H9 (cell line): ENCODE measurements around the gene LTV1. TPM values are rescaled to one million over a fixed set of nuclear protein-coding genes. Genes with fewer than 3 reads are reported as not detected.

Source experiments
- DNase-seq: peaks from one replicate; pipeline ENCODE4 v3.0.0-alpha.2; 2017
- H2AFZ ChIP-seq: one replicate; pipeline ENCODE4 v1.6.1; 2013; ENCODE audit warnings: mild to moderate bottlenecking, low read length, control low read depth, moderate library complexity
- H2AK5ac ChIP-seq: 2 replicates; pipeline ENCODE4 v1.6.1; 2013; ENCODE audit warnings: low read length, control low read depth, mixed read lengths; ENCODE audit not compliant: insufficient read length
- H2BK120ac ChIP-seq: one replicate; pipeline ENCODE4 v1.6.1; 2013; ENCODE audit warnings: low read depth, mild to moderate bottlenecking, low read length, control low read depth, inconsistent platforms; ENCODE audit not compliant: poor library complexity, severe bottlenecking
- H2BK12ac ChIP-seq: 2 replicates; pipeline ENCODE4 v1.6.1; 2013; ENCODE audit warnings: low read length, control low read depth, mixed read lengths, low read depth; ENCODE audit not compliant: insufficient read length
- H2BK15ac ChIP-seq: 2 replicates; pipeline ENCODE4 v1.6.1; 2013; ENCODE audit warnings: low read depth, low read length, control low read depth
- H2BK20ac ChIP-seq: one replicate; pipeline ENCODE4 v1.6.1; 2013; ENCODE audit warnings: low read depth, mild to moderate bottlenecking, low read length, control low read depth, inconsistent platforms; ENCODE audit not compliant: poor library complexity, severe bottlenecking
- H2BK5ac ChIP-seq: 2 replicates; pipeline ENCODE4 v1.6.1; 2013; ENCODE audit warnings: low read length, control low read depth, mixed read lengths; ENCODE audit not compliant: insufficient read length
- H3K14ac ChIP-seq: 2 replicates; pipeline ENCODE4 v1.6.1; 2013; ENCODE audit warnings: low read length, control low read depth; ENCODE audit not compliant: insufficient read depth
- H3K18ac ChIP-seq: 2 replicates; pipeline ENCODE4 v1.6.1; 2013; ENCODE audit warnings: low read depth, mild to moderate bottlenecking, mixed read lengths, low read length, control low read depth; ENCODE audit not compliant: insufficient read length
- H3K23ac ChIP-seq: 2 replicates; pipeline ENCODE4 v1.6.1; 2013; ENCODE audit warnings: low read length, control low read depth, mixed read lengths, low read depth; ENCODE audit not compliant: insufficient read length
- H3K23me2 ChIP-seq: 2 replicates; pipeline ENCODE4 v1.6.1; 2013; ENCODE audit warnings: low read depth, mild to moderate bottlenecking, mixed read lengths, low read length, control low read depth; ENCODE audit not compliant: insufficient read length, poor library complexity, severe bottlenecking
- H3K27ac ChIP-seq: 2 replicates; pipeline ENCODE4 v1.5.1; 2013; ENCODE audit warnings: low read length, control low read depth, mixed read lengths, low read depth; ENCODE audit not compliant: insufficient read length
- H3K27me3 ChIP-seq: 2 replicates; pipeline ENCODE4 v1.6.1; 2013; ENCODE audit warnings: low read length, control low read depth, inconsistent platforms; ENCODE audit not compliant: insufficient read depth
- H3K4ac ChIP-seq: 2 replicates; pipeline ENCODE4 v1.6.1; 2013; ENCODE audit warnings: low read depth, mild to moderate bottlenecking, control low read depth, inconsistent platforms, low read length, moderate library complexity
- H3K4me1 ChIP-seq: 2 replicates; pipeline ENCODE4 v1.6.1; 2013; ENCODE audit warnings: low read length, control low read depth, inconsistent platforms; ENCODE audit not compliant: insufficient read depth
- H3K4me2 ChIP-seq: 2 replicates; pipeline ENCODE4 v1.6.1; 2013; ENCODE audit warnings: low read length, control low read depth, mixed read lengths; ENCODE audit not compliant: insufficient read length, insufficient read depth
- H3K56ac ChIP-seq: 2 replicates; pipeline ENCODE4 v1.6.1; 2013; ENCODE audit warnings: low read depth, mild to moderate bottlenecking, mixed read lengths, low read length, control low read depth; ENCODE audit not compliant: insufficient read length
- H3K79me1 ChIP-seq: 2 replicates; pipeline ENCODE4 v1.6.1; 2013; ENCODE audit warnings: low read depth, mild to moderate bottlenecking, moderate library complexity, low read length, control low read depth, inconsistent platforms; ENCODE audit not compliant: insufficient read depth, poor library complexity, severe bottlenecking
- H3K79me2 ChIP-seq: 2 replicates; pipeline ENCODE4 v1.6.1; 2013; ENCODE audit warnings: low read length, control low read depth, inconsistent platforms; ENCODE audit not compliant: insufficient read depth
- H3K9ac ChIP-seq: 2 replicates; pipeline ENCODE4 v1.6.1; 2013; ENCODE audit warnings: low read length, control low read depth, mixed read lengths; ENCODE audit not compliant: insufficient read length; ENCODE audit errors: extremely low read depth
- H3K9me3 ChIP-seq: one replicate; pipeline ENCODE4 v1.6.1; 2013; ENCODE audit warnings: low read depth, low read length, inconsistent platforms; ENCODE audit not compliant: control insufficient read depth
- H3T11ph ChIP-seq: one replicate; pipeline ENCODE4 v1.6.1; 2013; ENCODE audit warnings: mild to moderate bottlenecking, low read length, control low read depth, inconsistent platforms
- H4K20me1 ChIP-seq: one replicate; pipeline ENCODE4 v1.6.1; 2013; ENCODE audit not compliant: control insufficient read depth, insufficient read length, insufficient read depth
- H4K5ac ChIP-seq: 2 replicates; pipeline ENCODE4 v1.6.1; 2013; ENCODE audit warnings: low read depth, mild to moderate bottlenecking, mixed read lengths, low read length, control low read depth; ENCODE audit not compliant: insufficient read length
- H4K8ac ChIP-seq: replicated peaks from 2 replicates; pipeline ENCODE4 v1.6.1; 2013; ENCODE audit warnings: low read length, control low read depth, mixed read lengths, low read depth; ENCODE audit not compliant: insufficient read length
- H4K91ac ChIP-seq: 2 replicates; pipeline ENCODE4 v1.6.1; 2013; ENCODE audit warnings: low read depth, mild to moderate bottlenecking, moderate library complexity, mixed read lengths, low read length, control low read depth; ENCODE audit not compliant: insufficient read length
- H3K27ac Mint-ChIP-seq, 3 experiments: 2 replicates in 2 of 3; 3 replicates in 1 of 3; pipeline ENCODE4 v1.8.0; 2020 to 2021; ENCODE audit warnings: mixed read lengths in 3 of 3, mild to moderate bottlenecking in 1 of 3, moderate library complexity in 1 of 3
- H3K27me3 Mint-ChIP-seq: 2 replicates; pipeline ENCODE4 v1.8.0; 2021; ENCODE audit warnings: low read depth, mild to moderate bottlenecking, moderate library complexity, mixed read lengths
- H3K36me3 Mint-ChIP-seq, 3 experiments: 2 replicates in 2 of 3; 3 replicates in 1 of 3; pipeline ENCODE4 v1.8.0; 2020 to 2021; ENCODE audit warnings: low read depth in 3 of 3, mixed read lengths in 3 of 3; ENCODE audit not compliant: insufficient read depth in 1 of 3
- H3K4me1 Mint-ChIP-seq, 2 experiments: 2 replicates each; pipeline ENCODE4 v1.8.0; 2020; ENCODE audit warnings: mixed read lengths in 2 of 2
- H3K4me3 Mint-ChIP-seq, 2 experiments: 2 replicates in 1 of 2; 3 replicates in 1 of 2; pipeline ENCODE4 v1.8.0; 2020 to 2021; ENCODE audit warnings: mild to moderate bottlenecking in 2 of 2, mixed read lengths in 2 of 2, moderate library complexity in 1 of 2
- H3K9me3 Mint-ChIP-seq, 2 experiments: 2 replicates in 1 of 2; 3 replicates in 1 of 2; pipeline ENCODE4 v1.8.0; 2020; ENCODE audit warnings: mild to moderate bottlenecking in 2 of 2, mixed read lengths in 2 of 2, moderate library complexity in 1 of 2
- WGBS: extraction: QIAGEN DNeasy Blood & Tissue Kit; methylation state at CpG from one replicate; pipeline ENCODE4 v1.1.7; 2013; ENCODE audit warnings: missing lambda C conversion rate, low lambda C conversion rate, mixed read lengths; ENCODE audit not compliant: insufficient read length; ENCODE audit errors: extremely low coverage; 5-methylcytosine and 5-hydroxymethylcytosine counted together
- total RNA-seq: library from RNA; stranded (reverse); gene quantifications from 2 replicates; pipeline ENCODE4 v1.2.1, GENCODE V29; 2021
- TF ChIP-seq, protein P1 (sequence below): fragments of 200-600 bp; sonication (generic); conservative IDR thresholded peaks from 3 replicates; pipeline ENCODE4 v1.8.0; 2021; ENCODE audit warnings: antibody characterized with exemption, mild to moderate bottlenecking

LTV1 gene
- total RNA-seq, 1 experiment from 2014 or later: 62.9 TPM

DNA sequence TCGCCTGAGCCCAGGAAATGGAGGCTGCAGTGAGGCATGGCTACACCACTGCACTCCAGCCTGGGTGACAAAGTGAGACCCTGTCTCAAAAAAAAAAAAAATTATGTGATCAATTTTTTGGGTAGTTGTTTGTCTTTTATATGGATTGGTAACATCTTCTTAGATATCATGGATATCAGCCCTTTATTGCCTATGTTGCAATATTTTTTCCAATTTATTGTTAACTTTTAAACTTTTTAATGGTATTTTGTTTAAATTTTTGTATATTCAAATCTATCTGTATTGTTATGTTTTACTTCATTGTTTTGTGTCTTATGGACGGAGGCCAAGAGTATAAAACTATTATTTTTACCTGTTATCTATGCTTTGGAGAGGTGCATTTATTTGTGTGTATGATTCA lies 32.4 kb upstream of the LTV1 start:
- H3K27ac ChIP-seq: no peak overlapping the region
- H3K4me1 Mint-ChIP-seq: no peaks in the 10 kb centered on the region
- H3T11ph ChIP-seq: no peak overlapping the region
- H4K5ac ChIP-seq: no peak overlapping the region
- TF ChIP-seq, protein P1, sequence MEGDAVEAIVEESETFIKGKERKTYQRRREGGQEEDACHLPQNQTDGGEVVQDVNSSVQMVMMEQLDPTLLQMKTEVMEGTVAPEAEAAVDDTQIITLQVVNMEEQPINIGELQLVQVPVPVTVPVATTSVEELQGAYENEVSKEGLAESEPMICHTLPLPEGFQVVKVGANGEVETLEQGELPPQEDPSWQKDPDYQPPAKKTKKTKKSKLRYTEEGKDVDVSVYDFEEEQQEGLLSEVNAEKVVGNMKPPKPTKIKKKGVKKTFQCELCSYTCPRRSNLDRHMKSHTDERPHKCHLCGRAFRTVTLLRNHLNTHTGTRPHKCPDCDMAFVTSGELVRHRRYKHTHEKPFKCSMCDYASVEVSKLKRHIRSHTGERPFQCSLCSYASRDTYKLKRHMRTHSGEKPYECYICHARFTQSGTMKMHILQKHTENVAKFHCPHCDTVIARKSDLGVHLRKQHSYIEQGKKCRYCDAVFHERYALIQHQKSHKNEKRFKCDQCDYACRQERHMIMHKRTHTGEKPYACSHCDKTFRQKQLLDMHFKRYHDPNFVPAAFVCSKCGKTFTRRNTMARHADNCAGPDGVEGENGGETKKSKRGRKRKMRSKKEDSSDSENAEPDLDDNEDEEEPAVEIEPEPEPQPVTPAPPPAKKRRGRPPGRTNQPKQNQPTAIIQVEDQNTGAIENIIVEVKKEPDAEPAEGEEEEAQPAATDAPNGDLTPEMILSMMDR: no peak
- no peak overlapping the region for H3K14ac ChIP-seq
- H4K91ac ChIP-seq: no peak overlapping the region
- no peak overlapping the region for H2AFZ ChIP-seq
- no peak overlapping the region for H3K4me2 ChIP-seq
- no peaks in the 10 kb centered on the region for H3K27me3 Mint-ChIP-seq
- H2BK12ac ChIP-seq: no peak overlapping the region
- no peak overlapping the region for H2BK5ac ChIP-seq
- H3K79me2 ChIP-seq: no peaks in the 10 kb centered on the region
- H3K4ac ChIP-seq: no peak overlapping the region
- H3K27me3 ChIP-seq: no peaks in the 10 kb centered on the region
- H3K27ac Mint-ChIP-seq: no peak overlapping the region
- no peak for DNase-seq
- H3K18ac ChIP-seq: no peak overlapping the region
- no CpG with 5 or more reads among the region's 2 CpGs for WGBS
- H2AK5ac ChIP-seq: no peak overlapping the region
- peaks cover 0 to 43% (median 35%) of the 10 kb centered on the region in 3 experiments; a peak in 5 of 7 replicates for H3K36me3 Mint-ChIP-seq
- no peak overlapping the region for H2BK15ac ChIP-seq
- no peaks in the 10 kb centered on the region for H4K20me1 ChIP-seq
- no peak overlapping the region for H4K8ac ChIP-seq
- H3K4me3 Mint-ChIP-seq: no peak overlapping the region
- no peak overlapping the region for H2BK120ac ChIP-seq
- no peak overlapping the region for H3K56ac ChIP-seq
- H3K9ac ChIP-seq: no peak overlapping the region
- no peaks in the 10 kb centered on the region for H3K9me3 Mint-ChIP-seq
- H3K4me1 ChIP-seq: no peaks in the 10 kb centered on the region
- no peak overlapping the region for H2BK20ac ChIP-seq
- H3K9me3 ChIP-seq: no peaks in the 10 kb centered on the region
- no peaks in the 10 kb centered on the region for H3K23me2 ChIP-seq
- H3K23ac ChIP-seq: no peak overlapping the region
- no peaks in the 10 kb centered on the region for H3K79me1 ChIP-seq
